GM19351 (cell line): Measurements from ENCODE around the gene FYCO1.

Experiments
- ATAC-seq: cut with Tn5 transposase; IDR thresholded peaks from one replicate; pipeline ENCODE4 v1.9.1; 2021; ENCODE audit warnings: mild to moderate bottlenecking, moderate library complexity; ENCODE audit not compliant: unreplicated experiment

Gene FYCO1

GRCh38 chr3:45946307-45946706, 49.3 kb downstream of the FYCO1 start:
- no peak for ATAC-seq

DNA sequence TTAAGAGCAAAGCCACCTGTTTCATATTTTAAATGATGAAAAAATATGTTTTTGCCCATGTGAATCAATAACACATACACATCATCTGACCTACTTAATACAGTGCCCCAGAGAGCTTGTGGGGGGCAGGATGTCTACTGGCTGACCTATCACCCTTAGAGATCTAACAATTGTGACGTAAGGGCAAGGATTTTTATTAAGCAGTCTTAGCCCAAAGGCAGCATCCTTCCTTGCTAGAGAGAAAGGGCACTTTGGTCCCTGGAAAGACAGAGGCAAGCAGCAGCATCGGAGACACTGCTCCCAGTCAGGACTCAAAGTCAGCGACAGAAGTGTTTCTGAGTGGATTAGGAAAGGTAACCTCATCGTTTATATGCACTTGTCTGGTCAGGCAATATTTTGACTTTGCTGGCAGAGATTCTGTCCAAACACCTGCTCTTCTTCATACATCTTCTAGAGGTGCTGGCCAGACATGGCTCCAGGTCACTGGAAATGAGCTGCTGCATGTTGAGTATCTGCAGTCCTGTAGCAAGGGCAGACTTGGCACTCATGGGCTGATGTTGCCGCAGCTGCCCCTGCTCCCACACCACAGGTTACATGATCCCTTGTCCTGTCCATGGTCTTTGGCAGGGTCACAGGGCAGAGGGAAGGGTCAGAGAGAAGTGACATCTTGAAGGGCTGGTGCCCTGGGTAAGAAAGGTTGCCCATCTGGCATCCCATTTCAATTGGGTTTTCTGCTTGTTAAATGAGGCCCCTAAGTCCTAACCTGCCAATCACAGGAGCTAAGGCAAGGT, 50.6 kb downstream of the FYCO1 start:
- no peak for ATAC-seq

- ATAC-seq = no peak
These were observed 52.3 kb downstream of the FYCO1 start, which contains the start of gene CXCR6 for GRCh38 chr3:45943207-45943846. Gene CXCR6, plus strand, starts transcription at chr3:45943464. Its CDS starts 3,018 bp downstream, at chr3:45946482.

GRCh38 chr3:45942051-45942825, 53.4 kb downstream of the FYCO1 start:
- no peak for ATAC-seq

DNA sequence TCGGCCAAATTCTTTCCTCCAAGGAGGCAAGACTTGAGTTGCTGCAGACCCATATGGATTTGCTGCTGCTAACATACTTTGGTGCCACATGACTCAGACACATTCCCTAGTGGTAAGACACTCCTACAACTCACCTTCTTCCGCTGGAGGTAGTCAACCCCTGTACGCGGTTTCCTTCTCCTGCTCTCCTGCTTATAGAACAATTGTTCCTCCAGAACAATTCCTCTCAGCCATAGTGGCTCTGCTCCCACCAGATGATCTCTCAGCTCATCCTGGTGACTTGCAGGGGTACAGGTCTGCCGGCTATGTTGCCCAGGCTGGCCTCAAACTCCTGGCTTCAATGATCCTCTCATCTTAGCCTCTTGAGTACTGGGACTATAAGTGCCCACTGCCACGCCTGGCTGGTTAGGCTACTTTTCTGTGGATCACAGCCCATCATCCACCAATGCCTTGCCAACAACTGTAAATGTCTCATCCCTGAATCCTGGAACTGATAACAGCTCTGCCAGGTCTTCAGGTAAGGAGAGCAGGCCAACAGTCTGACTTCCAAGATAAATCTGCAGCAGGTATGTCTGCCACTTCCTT, 54.8 kb downstream of the FYCO1 start:
- no peak for ATAC-seq

DNA sequence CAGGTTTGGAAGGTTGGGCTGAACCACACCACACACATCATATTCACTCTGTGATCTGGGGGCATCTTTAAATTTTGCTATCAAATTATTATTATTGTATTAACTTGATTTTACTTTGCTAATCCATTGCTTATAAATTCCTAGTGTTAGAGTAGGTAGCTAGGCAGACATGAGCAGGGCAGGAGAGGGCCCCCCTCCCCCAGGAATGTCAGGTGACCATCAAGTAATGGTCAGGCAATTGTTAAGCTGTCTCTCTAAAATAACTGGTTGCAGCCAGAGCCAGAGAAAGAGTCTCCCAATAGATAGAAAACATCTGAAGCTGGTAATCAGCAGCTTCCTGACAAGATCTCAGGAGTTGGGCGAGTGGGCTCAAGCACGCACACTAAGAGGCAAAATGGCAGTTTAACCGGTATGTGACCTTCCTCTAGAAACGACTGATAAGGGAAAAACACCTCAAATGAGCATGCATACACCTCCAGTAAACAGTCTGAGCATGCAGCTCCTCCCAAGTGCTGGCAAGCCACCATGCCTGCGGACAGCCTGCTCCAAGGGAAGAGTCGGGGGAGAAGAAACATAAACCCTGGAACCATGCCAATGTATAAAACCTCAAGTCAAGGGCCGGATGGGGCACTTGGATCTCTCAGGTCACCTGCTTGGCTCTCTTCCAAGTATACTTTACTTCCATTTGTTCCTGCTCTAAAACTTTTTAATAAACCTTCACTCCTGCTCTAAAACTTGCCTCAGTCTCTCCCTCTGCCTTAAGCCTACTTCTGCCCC, 55.4 kb downstream of the FYCO1 start:
- no peak for ATAC-seq

DNA sequence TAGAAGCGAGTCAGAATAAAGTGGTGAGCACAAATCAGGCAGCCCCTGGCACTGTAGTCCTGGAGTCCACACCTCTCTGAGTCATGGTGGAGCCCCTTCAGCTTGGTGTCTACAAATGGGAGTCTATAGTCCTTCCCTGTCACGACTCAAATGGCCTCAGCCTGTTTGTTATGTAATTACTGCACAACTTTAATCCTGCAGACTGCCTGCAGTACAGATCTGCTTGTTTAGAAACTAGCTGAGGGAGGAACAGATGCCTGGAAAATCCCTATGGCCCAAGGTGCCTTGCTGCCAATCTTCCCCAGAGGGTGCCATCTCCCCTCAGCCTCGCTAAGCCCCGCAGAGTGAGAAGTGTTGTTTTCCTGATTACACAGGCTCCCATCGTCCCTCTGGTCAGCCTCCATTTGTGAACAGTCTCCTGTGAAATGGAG, 56.3 kb downstream of the FYCO1 start:
- no peak for ATAC-seq

DNA sequence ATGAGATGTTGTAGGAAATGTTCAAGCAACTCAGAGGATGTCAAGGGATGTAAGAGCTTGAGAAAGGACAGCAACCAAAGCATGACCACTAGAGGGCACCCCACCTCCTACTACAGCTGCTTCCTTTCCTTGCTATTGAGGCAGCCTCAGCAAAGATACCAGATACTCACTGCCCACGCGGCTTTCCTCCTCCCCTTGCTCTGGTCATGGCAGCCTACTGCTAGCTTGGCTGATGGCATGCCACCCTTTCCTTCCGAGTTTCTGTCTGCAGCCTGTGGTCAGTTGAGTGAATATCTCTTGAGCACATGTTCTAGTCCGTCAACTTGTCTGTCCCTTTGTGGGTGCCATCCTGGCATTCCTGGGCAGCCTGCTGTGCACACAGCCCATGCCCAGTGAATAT, 56.8 kb downstream of the FYCO1 start:
- no peak for ATAC-seq

DNA sequence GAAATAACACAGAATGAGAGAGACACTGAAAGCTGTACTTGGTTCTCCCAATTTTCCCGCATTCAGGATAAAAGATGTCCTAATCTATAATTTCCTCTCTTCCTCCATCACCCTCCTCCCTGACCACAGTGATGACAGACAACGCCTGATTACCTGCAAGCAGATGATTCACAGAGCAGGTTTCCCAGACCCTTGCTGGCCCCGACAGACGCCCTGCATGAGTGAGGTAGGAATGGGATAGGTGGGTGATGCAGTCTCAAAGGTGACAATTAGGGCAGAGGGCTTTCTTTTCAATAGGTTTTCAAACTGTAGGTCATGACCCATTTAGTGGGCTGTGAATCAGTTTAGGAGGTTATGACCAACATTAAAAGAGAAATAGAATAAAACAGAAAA, 57.6 kb downstream of the FYCO1 start:
- no peak for ATAC-seq

GRCh38 chr3:45937206-45938042, 58.2 kb downstream of the FYCO1 start:
- no peak for ATAC-seq

- ATAC-seq = no peak
These were observed 59.4 kb downstream of the FYCO1 start for GRCh38 chr3:45936261-45936660.

DNA sequence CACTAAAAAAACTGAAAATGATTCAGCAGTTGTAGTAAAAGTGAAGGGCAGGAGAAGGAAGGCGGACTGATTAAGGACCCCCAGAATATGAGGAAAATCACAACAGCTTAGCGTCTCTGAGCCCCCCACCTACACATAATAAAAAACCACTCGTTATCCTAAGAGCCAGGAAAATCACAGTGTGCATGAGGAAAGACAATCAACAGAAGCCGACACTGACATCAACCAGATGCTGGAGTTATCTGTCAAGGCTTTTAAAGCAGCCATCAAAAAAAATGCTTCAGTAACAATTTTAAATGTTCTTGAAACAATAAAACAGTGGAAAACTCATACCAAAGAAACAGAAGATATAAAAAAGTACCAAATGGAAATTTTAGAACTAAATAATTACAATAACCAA, 62.0 kb downstream of the FYCO1 start:
- ATAC-seq = no peak

DNA sequence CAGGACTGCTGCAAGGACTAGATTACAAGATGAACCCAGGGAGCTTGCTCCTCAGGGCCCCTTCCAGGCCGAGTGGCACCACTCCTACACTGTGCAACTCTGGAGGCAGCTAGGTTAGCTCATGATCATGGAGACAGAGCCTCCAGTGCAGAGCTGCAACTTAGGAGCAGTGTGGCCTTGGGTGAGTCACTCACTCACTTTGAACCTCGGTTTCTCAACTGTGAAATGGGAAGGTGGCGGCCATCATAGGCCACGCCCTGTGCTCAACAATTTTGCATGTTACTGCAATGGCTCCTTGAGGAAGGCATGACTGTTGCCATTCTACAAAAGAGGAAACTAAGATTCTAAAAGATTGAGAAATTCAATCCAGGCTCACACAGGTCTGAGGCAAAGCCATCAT, 63.5 kb downstream of the FYCO1 start:
- no peak for ATAC-seq

GRCh38 chr3:45931496-45931895, 64.1 kb downstream of the FYCO1 start:
- ATAC-seq = no peak

- no peak for ATAC-seq
These were observed 66.5 kb downstream of the FYCO1 start for GRCh38 chr3:45929042-45929679.

DNA sequence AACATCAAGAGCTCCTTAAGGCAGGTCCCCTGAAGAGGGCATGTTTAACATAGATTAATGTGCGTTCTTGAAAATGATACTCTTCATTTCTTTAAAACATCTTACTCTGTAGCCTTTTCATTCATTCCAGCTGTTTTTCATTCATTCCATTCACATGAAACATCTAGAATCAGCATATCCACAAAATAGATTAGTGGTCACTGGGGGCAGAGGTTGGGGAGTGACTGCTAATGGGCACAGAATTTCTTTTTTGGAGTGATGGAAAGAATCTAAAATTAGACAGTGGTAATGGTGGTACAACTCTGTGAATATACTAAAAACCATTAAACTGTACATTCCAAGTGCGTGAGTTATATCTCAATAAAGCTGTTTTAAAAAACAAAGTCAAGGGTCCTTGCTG, 67.7 kb downstream of the FYCO1 start:
- ATAC-seq = no peak

GRCh38 chr3:45923755-45924154, 71.9 kb downstream of the FYCO1 start:
- no peak for ATAC-seq

DNA sequence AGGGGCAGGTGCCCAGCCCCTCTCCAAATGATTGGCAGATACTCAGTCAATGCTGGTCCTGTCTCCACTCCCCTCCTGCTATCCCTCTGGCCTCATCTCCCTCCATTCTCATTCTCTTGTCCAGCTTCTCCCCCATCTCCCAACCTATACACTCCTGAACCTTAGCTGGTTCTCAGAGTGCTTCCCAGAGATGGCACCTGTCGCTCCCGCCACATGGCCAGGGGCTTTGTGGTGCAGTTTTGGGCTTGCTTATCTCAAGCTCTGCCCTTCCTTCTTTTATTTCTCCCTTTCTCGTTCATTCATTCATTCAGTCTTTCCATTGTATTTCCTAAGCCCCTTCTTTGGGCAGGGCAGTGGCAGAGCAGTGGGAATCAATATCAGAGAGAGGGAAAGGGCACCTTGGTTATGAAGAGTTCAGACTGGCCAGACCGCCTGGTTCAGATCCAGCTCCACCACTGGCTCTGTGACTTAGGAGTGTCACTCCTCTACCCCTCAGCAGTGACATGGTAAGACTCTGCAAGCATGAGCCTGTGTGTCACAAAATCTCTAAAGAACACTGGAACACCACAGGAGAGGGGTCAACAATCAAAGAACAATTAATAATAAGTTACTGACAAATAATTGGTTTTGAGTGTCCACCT, 72.6 kb downstream of the FYCO1 start:
- no peak for ATAC-seq

GRCh38 chr3:45922039-45922326, 73.6 kb downstream of the FYCO1 start:
- ATAC-seq = no peak
